ENCODE measurements around the gene ELN. TPM values are rescaled to one million over a fixed set of nuclear protein-coding genes. Genes with fewer than 3 reads are reported as not detected.

ELN gene
- total and polyA plus RNA-seq, 9 of the 15 experiments (the other 6 are each of a cell fraction or from before 2014, with no cell fraction given): 0.20 TPM; not detected in 8

GRCh38 chr7:73978661-73979563 is 49.1 kb upstream of the ELN start:
- Histone ChIP-seq H3K27me3 (ENCODE audit: control insufficient read depth in 2 of 2, insufficient read depth in 2 of 2, low read length in 2 of 2) (peaks cover 36 to 77% of the 10 kb centered on the region in 2 experiments), H3K4me3 (no peak overlapping the region), H4K20me1 (replicated peaks; ENCODE audit: control insufficient read depth, insufficient read depth, low read length) (peaks cover 14% of the 10 kb centered on the region), H3K79me2 (ENCODE audit: control insufficient read depth, insufficient read depth, low read length) (no peaks in the 10 kb centered on the region), H3K27ac (ENCODE audit: extremely low read depth, low read depth, low read length) (no peak overlapping the region), H3K36me3 (ENCODE audit: control insufficient read depth, insufficient read depth, low read length) (no peaks in the 10 kb centered on the region), H3K4me2 (ENCODE audit: insufficient read depth, low read length) (no peak overlapping the region), H2AFZ (ENCODE audit: low read depth, low read length) (no peak overlapping the region), H3K9me3 (replicated peaks; ENCODE audit: control insufficient read depth, insufficient read depth, low read depth, low read length) (no peaks in the 10 kb centered on the region), H3K9me1 (ENCODE audit: control insufficient read depth, insufficient read depth, low read length) (no peaks in the 10 kb centered on the region), H3K9ac (ENCODE audit: insufficient read depth in 1 of 2, low read depth in 2 of 2, low read length in 2 of 2) (no peak overlapping the region), H3K4me1 (replicated peaks in 1 of 2; ENCODE audit: control insufficient read depth in 2 of 2, insufficient read depth in 2 of 2, low read length in 2 of 2) (peaks cover 2 to 10% of the 10 kb centered on the region in 2 experiments; a peak in 3 of 5 replicates)
- DNase-seq (ENCODE audit: extremely low read depth in 1 of 4, low spot score in 3 of 4): peak; percentile 64 to 76 (median 74)
- ChIA-PET CTCF (ENCODE audit: low intra/inter-chr PET ratio) (interaction anchor here (0.6 to 0.9 kb wide), 2 partner anchors 106 to 113 kb away, joined by 3 to 5 read pairs; no protein-coding TSS in a partner anchor), POLR2A (interaction anchor here (0.5 kb wide), 1 partner anchor 196 kb away, joined by 4 read pairs; no protein-coding TSS in a partner anchor)
- intact Hi-C loops (cut with micrococcal nuclease) (loop anchor here (1.0 kb wide), 1 partner anchor 113 kb away; no protein-coding TSS in a partner anchor), in situ Hi-C loops (cut with MboI) (no loop called here)
- 17% methylated on average over 22 of the region's 24 CpGs for WGBS (ENCODE audit: insufficient coverage, low coverage, missing lambda C conversion rate)
- no TSS peak for BruUV-seq (replicated peaks)
- FAIRE-seq: peak; percentile 86
- peak; percentile 90 for ATAC-seq
- TF ChIP-seq PHF20 (IDR thresholded peaks at IDR 0.05; ENCODE audit: partially characterized antibody): no peak
- no peak for TF ChIP-seq KAT8 (IDR thresholded peaks at IDR 0.05; ENCODE audit: low read depth)
- TF ChIP-seq, protein P1, sequence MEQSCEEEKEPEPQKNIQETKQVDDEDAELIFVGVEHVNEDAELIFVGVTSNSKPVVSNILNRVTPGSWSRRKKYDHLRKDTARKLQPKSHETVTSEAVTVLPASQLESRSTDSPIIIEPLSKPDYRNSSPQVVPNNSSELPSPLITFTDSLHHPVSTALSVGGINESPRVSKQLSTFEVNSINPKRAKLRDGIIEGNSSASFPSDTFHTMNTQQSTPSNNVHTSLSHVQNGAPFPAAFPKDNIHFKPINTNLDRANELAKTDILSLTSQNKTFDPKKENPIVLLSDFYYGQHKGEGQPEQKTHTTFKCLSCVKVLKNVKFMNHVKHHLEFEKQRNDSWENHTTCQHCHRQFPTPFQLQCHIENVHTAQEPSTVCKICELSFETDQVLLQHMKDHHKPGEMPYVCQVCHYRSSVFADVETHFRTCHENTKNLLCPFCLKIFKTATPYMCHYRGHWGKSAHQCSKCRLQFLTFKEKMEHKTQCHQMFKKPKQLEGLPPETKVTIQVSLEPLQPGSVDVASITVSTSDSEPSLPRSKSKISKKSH (CRISPR knock-in tag; IDR thresholded peaks at IDR 0.05): no peak
- no peak for TF ChIP-seq HCFC1 (IDR thresholded peaks at IDR 0.05; ENCODE audit: low read depth, low read length)
- TF ChIP-seq, protein P2, sequence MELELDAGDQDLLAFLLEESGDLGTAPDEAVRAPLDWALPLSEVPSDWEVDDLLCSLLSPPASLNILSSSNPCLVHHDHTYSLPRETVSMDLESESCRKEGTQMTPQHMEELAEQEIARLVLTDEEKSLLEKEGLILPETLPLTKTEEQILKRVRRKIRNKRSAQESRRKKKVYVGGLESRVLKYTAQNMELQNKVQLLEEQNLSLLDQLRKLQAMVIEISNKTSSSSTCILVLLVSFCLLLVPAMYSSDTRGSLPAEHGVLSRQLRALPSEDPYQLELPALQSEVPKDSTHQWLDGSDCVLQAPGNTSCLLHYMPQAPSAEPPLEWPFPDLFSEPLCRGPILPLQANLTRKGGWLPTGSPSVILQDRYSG (tag; conservative IDR thresholded peaks at IDR 0.05; ENCODE audit: low read depth): no peak
- no peak for TF ChIP-seq FIP1L1 (IDR thresholded peaks at IDR 0.05; ENCODE audit: low read depth, low read length, poor library complexity, severe bottlenecking)
- no peak for TF ChIP-seq NR1H2 (CRISPR knock-in tag; IDR thresholded peaks at IDR 0.05)
- TF ChIP-seq, protein P3, sequence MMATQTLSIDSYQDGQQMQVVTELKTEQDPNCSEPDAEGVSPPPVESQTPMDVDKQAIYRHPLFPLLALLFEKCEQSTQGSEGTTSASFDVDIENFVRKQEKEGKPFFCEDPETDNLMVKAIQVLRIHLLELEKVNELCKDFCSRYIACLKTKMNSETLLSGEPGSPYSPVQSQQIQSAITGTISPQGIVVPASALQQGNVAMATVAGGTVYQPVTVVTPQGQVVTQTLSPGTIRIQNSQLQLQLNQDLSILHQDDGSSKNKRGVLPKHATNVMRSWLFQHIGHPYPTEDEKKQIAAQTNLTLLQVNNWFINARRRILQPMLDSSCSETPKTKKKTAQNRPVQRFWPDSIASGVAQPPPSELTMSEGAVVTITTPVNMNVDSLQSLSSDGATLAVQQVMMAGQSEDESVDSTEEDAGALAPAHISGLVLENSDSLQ (IDR thresholded peaks at IDR 0.05): peak; percentile 82
- no peak for TF ChIP-seq AFF4 (CRISPR knock-in tag; IDR thresholded peaks at IDR 0.05)
- TF ChIP-seq RAD21 (CRISPR knock-in tag; conservative IDR thresholded peaks at IDR 0.05 in 1 of 2, IDR thresholded peaks at IDR 0.05 in 1 of 2): peak; percentile 52 to 69
- no peak for TF ChIP-seq PHB (CRISPR knock-in tag; IDR thresholded peaks at IDR 0.05)
- no peak for TF ChIP-seq BCL6 (CRISPR knock-in tag; IDR thresholded peaks at IDR 0.05)
